Sigmoid colon (tissue), 3 donors: ENCODE measurements around the gene MBOAT1.

Experiments used
- POLR2A ChIP-seq, 2 donors: fragments of 450-650 bp; IDR thresholded peaks; one replicate each; pipeline ENCODE4 v1.6.1; 2016; ENCODE audit warnings: antibody characterized with exemption in 2 of 2, mild to moderate bottlenecking in 2 of 2, moderate library complexity in 2 of 2
- TF ChIP-seq, protein P1 (sequence below), 4 experiments: fragments of 450-650 bp in 3 of 4; fragments of 200-600 bp in 1 of 4; IDR thresholded peaks; one replicate each; pipeline ENCODE4 v1.5.1; 2016 to 2019; ENCODE audit warnings: antibody characterized with exemption in 4 of 4, mild to moderate bottlenecking in 3 of 4, moderate library complexity in 2 of 4

DNA sequence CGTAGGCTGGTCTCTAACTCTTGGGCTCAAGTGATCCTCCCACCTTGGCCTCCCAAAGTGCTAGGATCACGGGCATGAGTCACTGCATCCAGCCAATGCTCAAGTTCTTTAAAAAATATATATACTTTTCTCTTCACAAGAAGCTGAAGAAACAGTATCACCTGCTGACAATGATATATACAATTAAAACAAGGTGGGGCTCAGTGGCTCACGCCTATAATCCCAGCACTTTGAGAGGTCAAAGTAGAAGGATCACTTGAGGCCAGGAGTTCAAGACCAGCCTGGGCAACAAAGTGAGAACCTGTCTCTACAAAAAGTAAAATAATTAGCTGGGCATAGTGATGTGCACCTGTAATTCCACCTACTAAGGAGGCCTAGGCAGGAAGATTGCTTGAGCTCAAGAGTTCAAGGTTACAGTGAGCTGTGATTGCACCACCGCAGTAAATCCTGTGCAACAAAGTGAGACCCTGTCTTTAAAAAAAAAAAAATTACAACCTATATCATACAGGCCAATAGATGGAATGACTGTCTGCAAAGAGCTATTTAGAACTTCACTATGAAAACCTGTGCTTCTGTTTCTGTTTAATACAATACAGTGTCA lies 36.4 kb downstream of the MBOAT1 start:
- no peak for TF ChIP-seq POLR2A (IDR thresholded peaks at IDR 0.05)
- TF ChIP-seq, protein P1, sequence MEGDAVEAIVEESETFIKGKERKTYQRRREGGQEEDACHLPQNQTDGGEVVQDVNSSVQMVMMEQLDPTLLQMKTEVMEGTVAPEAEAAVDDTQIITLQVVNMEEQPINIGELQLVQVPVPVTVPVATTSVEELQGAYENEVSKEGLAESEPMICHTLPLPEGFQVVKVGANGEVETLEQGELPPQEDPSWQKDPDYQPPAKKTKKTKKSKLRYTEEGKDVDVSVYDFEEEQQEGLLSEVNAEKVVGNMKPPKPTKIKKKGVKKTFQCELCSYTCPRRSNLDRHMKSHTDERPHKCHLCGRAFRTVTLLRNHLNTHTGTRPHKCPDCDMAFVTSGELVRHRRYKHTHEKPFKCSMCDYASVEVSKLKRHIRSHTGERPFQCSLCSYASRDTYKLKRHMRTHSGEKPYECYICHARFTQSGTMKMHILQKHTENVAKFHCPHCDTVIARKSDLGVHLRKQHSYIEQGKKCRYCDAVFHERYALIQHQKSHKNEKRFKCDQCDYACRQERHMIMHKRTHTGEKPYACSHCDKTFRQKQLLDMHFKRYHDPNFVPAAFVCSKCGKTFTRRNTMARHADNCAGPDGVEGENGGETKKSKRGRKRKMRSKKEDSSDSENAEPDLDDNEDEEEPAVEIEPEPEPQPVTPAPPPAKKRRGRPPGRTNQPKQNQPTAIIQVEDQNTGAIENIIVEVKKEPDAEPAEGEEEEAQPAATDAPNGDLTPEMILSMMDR (IDR thresholded peaks at IDR 0.05), result no peak
